GM10847 (cell line): ENCODE data around the gene CDC42SE2.

Experiments
- POLR2A ChIP-seq: IDR thresholded peaks from 2 replicates; pipeline ENCODE4 v1.6.1; 2011; ENCODE audit not compliant: insufficient read length; ENCODE audit errors: extremely low read depth

The CDC42SE2 gene

GRCh38 chr5:131386124-131386523, 122.3 kb downstream of the CDC42SE2 start:
- no peak for TF ChIP-seq POLR2A

- no peak for TF ChIP-seq POLR2A
Measured at GRCh38 chr5:131386779-131387178, 122.9 kb downstream of the CDC42SE2 start.

GRCh38 chr5:131387255-131387654, 123.4 kb downstream of the CDC42SE2 start:
- TF ChIP-seq POLR2A = no peak

GRCh38 chr5:131389096-131389868, 125.4 kb downstream of the CDC42SE2 start:
- TF ChIP-seq POLR2A = no peak

GRCh38 chr5:131389869-131390265, 126.0 kb downstream of the CDC42SE2 start:
- no peak for TF ChIP-seq POLR2A

GRCh38 chr5:131392466-131393095, 128.7 kb downstream of the CDC42SE2 start:
- TF ChIP-seq POLR2A = no peak

GRCh38 chr5:131393498-131393968, 129.7 kb downstream of the CDC42SE2 start:
- TF ChIP-seq POLR2A = no peak

GRCh38 chr5:131394128-131394527, 130.3 kb downstream of the CDC42SE2 start:
- TF ChIP-seq POLR2A = no peak

- no peak for TF ChIP-seq POLR2A
Measured at GRCh38 chr5:131396015-131396414, 132.2 kb downstream of the CDC42SE2 start.

GRCh38 chr5:131396630-131397273, 132.9 kb downstream of the CDC42SE2 start:
- no peak for TF ChIP-seq POLR2A

- no peak for TF ChIP-seq POLR2A
Measured at GRCh38 chr5:131400585-131400984, 136.7 kb downstream of the CDC42SE2 start.

GRCh38 chr5:131405674-131406073, 141.8 kb downstream of the CDC42SE2 start:
- TF ChIP-seq POLR2A = no peak

- no peak for TF ChIP-seq POLR2A
Measured at GRCh38 chr5:131406076-131406475, 142.2 kb downstream of the CDC42SE2 start.

GRCh38 chr5:131406975-131407638, 143.3 kb downstream of the CDC42SE2 start:
- no peak for TF ChIP-seq POLR2A
